Heart left ventricle (tissue), 13 donors: ENCODE data around the gene TEX101.

ENCODE experiments used
- CTCF ChIP-seq, 12 donors: fragments of 200-600 bp; sonication (generic) in 4 of 12; IDR thresholded peaks; one replicate each; pipeline versions ENCODE4 v1.5.0 to v1.8.0; 2018 to 2022; ENCODE audit warnings: antibody characterized with exemption in 12 of 12, mild to moderate bottlenecking in 5 of 12
- POLR2A ChIP-seq, 2 donors: fragments of 450-650 bp; IDR thresholded peaks; one replicate each; pipeline ENCODE4 v1.6.1; 2017; ENCODE audit warnings: antibody characterized with exemption in 2 of 2, mild to moderate bottlenecking in 2 of 2, moderate library complexity in 2 of 2
- donor health status: ischemic (EF 13 %, LVEDD 7.1; RV severe dilation, severe dysfunction).
- donor health status: DM: no; HTN: yes; CAD: no.
- donor health status: DM: no; HTN: no; CAD: no.
- donor health status: ischemic (EF 25% LVEDD 6.9; RV normal size, moderate dysfunction).
- donor health status: ischemic (EF 25% LVEDD 5.7; RV mildly dilated, moderate dysfunction).
- donor health status: ischemic (EF 35%, LVEDD 5.7; RV mildly dilated, moderate dysfunction).
- donor health status: nonischemic (EF 11% LVEDD 7.7; RV severe dilation, severe dysfunction).
- donor health status: DM: yes; HTN: yes; CAD: no.
- donor health status: PGD.
- donor health status: ischemic (EF 29% LVEDD 5.4; RV normal size, mild dysfunction).
- donor health status: nonischemic (EF 23%, LVEDD 6.1; RV moderate dilation, normal function).

- TF ChIP-seq CTCF (IDR thresholded peaks at IDR 0.05), result no peak
- TF ChIP-seq POLR2A (IDR thresholded peaks at IDR 0.05), result no peak
Observed at GRCh38 chr19:43454031-43454430, 39.3 kb downstream of the TEX101 start.
